Adrenal gland (tissue), 12 donors: Measurements from ENCODE around the gene SP140. TPM values are rescaled to one million over a fixed set of nuclear protein-coding genes. Genes with fewer than 3 reads are reported as not detected.
"Not testable (repeated sequence)": the region's sequence is repeated elsewhere in the genome, so short reads cannot be mapped to it uniquely, and the experiment has no call there.

Source experiments
- DNase-seq, 7 donors: peaks; one replicate each; pipeline ENCODE4 v3.0.0-alpha.2; 2019 to 2020
- H3K27ac ChIP-seq, 5 donors: fragments of 200-600 bp; sonication (generic) in 4 of 5; 1 replicate in 3 of 5; 2 replicates in 2 of 5; pipeline versions ENCODE4 v1.5.1 to v1.8.0; 2016 to 2020; ENCODE audit warnings: mild to moderate bottlenecking in 1 of 5
- H3K27me3 ChIP-seq: fragments of 200-600 bp; 2 replicates; pipeline ENCODE4 v1.8.0; 2021
- H3K36me3 ChIP-seq, 2 donors: fragments of 200-600 bp; replicated peaks in 1 of 2; 1 replicate in 1 of 2; 2 replicates in 1 of 2; pipeline versions ENCODE4 v1.5.1 to v1.8.0; 2018 to 2022
- H3K4me1 ChIP-seq, 2 donors: fragments of 200-600 bp; replicated peaks in 1 of 2; 1 replicate in 1 of 2; 2 replicates in 1 of 2; pipeline versions ENCODE4 v1.5.1 to v1.8.0; 2018 to 2021
- H3K4me3 ChIP-seq, 4 donors: fragments of 200-600 bp; sonication (generic) in 3 of 4; one replicate each; pipeline ENCODE4 v1.5.1; 2016 to 2018
- H3K9me3 ChIP-seq, 3 donors: fragments of 200-600 bp; sonication (generic) in 1 of 3; replicated peaks in 1 of 3; 1 replicate in 2 of 3; 2 replicates in 1 of 3; pipeline versions ENCODE4 v1.5.1 to v1.8.0; 2016 to 2021
- CTCF ChIP-seq, 6 experiments: fragments of 450-650 bp in 4 of 6; fragments of 200-600 bp in 2 of 6; sonication (generic) in 1 of 6; IDR thresholded peaks; 1 replicate in 5 of 6; 2 replicates in 1 of 6; pipeline versions ENCODE4 v1.5.1 to v1.8.0; 2016 to 2021; ENCODE audit warnings: antibody characterized with exemption in 6 of 6, mild to moderate bottlenecking in 2 of 6, moderate library complexity in 1 of 6
- POLR2A ChIP-seq, 2 donors: fragments of 450-650 bp; IDR thresholded peaks; one replicate each; pipeline ENCODE4 v1.6.1; 2017; ENCODE audit warnings: antibody characterized with exemption in 2 of 2, mild to moderate bottlenecking in 2 of 2, moderate library complexity in 1 of 2
- WGBS, 4 donors: extraction: QIAGEN DNeasy Blood & Tissue Kit in 2 of 4; methylation state at CpG; one replicate each; pipeline versions ENCODE4 v1.1.5 to v1.1.7; 2013 to 2017; 5-methylcytosine and 5-hydroxymethylcytosine counted together
- intact Hi-C, 2 donors: fragments of 100-400 bp; cut with DNase I; formaldehyde crosslinking; loops; one replicate each; pipeline versions ENCODE4 v1.14.1 to v1.15.0; 2022 to 2023
- polyA plus RNA-seq, 3 donors: library from polyadenylated mRNA; stranded (reverse); fragments of 200-250 nt in 2 of 3; fragments of 350-450 nt in 1 of 3; fragmentation: Illumina TruSeq in 1 of 3; extraction: RNeasy Lipid Tissue Mini Kit (QIAGEN cat#74804) in 1 of 3; gene quantifications; one replicate each; pipeline ENCODE4 v1.2.3, GENCODE V29; 2013 to 2014
- total RNA-seq, 9 donors: library from RNA; depleted of rRNA in 4 of 9; stranded (reverse); fragments of >200 nt in 4 of 9; fragments of 120-200 nt in 1 of 9; fragmentation: NEBNext Ultra II Directional in 1 of 9; extraction: Animal tissue kit (Norgen Biotek cat#: 25700) in 1 of 9; gene quantifications; one replicate each; pipeline versions ENCODE4 v1.1.0 to v1.2.4, GENCODE V29; 2013 to 2023
- donor health status: healthy with polysubstance abuse.
- donor health status: Bipolar disorder and iron deficiency.
- donor health status: DM: yes; HTN: yes; CAD: no.
- donor health status: DM: no; HTN: no; CAD: no.
- donor health status: DM: no; HTN: no; CAD: no.
- donor health status: DM: yes; HTN: yes; CAD: no.

The SP140 gene
- total and polyA plus RNA-seq, 12 donors: 0.06 to 2.8 (median 1.7) TPM

DNA sequence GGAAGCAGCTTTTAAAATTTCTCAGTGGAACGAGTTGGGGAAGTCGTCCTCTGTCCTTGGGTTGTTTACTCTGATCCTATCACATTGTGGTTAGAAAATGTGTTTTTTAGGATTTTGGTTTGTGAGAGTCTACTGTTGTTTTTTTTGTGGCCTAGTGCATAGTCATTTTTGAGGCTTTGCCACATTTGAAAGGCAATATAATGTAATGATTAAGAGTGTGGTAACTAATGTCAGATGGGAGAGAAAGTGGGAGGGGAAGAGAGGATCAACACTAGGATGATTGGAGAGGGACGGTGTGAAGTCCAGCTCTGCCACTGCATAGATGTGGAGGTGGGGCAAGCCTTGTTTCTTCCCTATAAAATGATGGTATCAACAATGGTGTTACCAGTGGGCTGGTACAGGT is 109.9 kb downstream of the SP140 start:
- intact Hi-C loops: no loop called here
- H3K27me3 ChIP-seq: no peaks in the 10 kb centered on the region
- H3K27ac ChIP-seq: peak overlapping the region in 1 of 5 donors; percentile 6
- H3K36me3 ChIP-seq: no peaks in the 10 kb centered on the region
- no peak for TF ChIP-seq CTCF (IDR thresholded peaks at IDR 0.05)
- TF ChIP-seq POLR2A (IDR thresholded peaks at IDR 0.05): no peak
- H3K4me3 ChIP-seq: no peak overlapping the region
- H3K9me3 ChIP-seq: no peaks in the 10 kb centered on the region
- WGBS, 4 donors: 21 to 33% (median 27%) methylated on average over 3 of the region's 3 CpGs
- no peak for DNase-seq
- peaks cover 6 to 23% of the 10 kb centered on the region in 2 donors for H3K4me1 ChIP-seq

DNA sequence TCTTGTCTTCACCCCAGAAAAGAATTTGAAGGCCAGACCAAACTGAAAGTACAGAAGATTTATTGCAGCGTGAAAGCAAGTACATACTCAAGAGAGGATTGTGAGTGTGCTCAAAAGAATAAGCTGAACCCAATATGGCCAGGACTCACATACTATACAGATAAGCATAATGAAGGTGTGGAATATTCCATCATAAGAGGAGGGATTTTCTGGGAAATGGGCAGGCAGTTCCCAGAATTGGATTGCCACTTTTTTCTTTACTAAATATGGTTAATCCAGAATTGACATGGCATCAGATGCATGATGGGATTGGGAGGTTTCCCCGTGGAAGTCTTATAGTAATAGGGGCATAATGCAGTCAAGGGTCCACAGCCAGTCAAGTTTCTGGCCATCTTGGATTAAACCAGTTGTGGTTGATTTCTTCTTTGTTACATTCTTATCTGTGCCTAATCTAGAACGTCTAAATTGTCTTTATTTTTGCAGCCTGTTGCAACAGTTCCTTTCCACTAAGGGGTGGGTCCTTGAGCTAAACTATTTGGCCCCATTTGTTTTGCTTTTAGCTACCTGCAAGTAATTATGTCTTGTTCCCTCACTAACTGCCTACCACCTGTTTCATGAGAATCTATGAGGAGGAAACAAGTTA is 110.4 kb downstream of the SP140 start:
- peak overlapping the region in 1 of 5 donors; percentile 6 for H3K27ac ChIP-seq
- H3K4me3 ChIP-seq: no peak overlapping the region
- WGBS, 4 donors: 59 to 78% (median 71%) methylated on average over 3 of the region's 3 CpGs
- no peaks in the 10 kb centered on the region for H3K36me3 ChIP-seq
- peaks cover 6 to 18% of the 10 kb centered on the region in 2 donors for H3K4me1 ChIP-seq
- intact Hi-C loops: no loop called here
- H3K27me3 ChIP-seq: no peaks in the 10 kb centered on the region
- no peak for DNase-seq
- TF ChIP-seq POLR2A (IDR thresholded peaks at IDR 0.05) (no peak), CTCF (IDR thresholded peaks at IDR 0.05) (no peak)
- H3K9me3 ChIP-seq: no peaks in the 10 kb centered on the region

DNA sequence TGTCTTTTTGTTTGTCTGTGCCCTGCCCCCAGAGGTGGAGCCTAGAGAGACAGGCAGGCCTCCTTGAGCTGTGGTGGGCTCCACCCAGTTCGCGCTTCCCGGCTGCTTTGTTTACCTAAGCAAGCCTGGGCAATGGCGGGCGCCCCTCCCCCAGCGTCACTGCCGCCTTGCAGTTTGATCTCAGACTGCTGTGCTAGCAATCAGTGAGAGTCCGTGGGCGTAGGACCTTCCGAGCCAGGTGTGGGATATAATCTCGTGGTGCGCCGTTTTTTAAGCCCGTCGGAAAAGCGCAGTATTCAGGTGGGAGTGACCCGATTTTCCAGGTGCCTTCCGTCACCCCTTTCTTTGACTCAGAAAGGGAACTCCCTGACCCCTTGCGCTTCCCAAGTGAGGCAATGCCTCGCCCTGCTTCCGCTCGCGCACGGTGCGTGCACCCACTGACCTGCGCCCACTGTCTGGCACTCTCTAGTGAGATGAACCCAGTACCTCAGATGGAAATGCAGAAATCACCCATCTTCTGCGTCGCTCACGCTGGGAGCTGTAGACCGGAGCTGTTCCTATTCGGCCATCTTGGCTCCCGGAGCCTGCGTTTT is 116.5 kb downstream of the SP140 start:
- H3K36me3 ChIP-seq, DNase-seq, H3K27ac ChIP-seq, H3K4me1 ChIP-seq, H3K4me3 ChIP-seq, H3K27me3 ChIP-seq, intact Hi-C loops: not testable (repeated sequence)
- 90 to 96% (median 96%) methylated on average over 26 to 33 of the region's 33 CpGs for WGBS, 4 donors
- peaks cover 0 to 11% (median 0%) of the 10 kb centered on the region in 3 donors for H3K9me3 ChIP-seq

GRCh38 chr2:230343041-230343624 is 117.6 kb downstream of the SP140 start:
- peaks cover 0 to 11% (median 0%) of the 10 kb centered on the region in 3 donors for H3K9me3 ChIP-seq
- H3K27me3 ChIP-seq, H3K36me3 ChIP-seq, H3K4me3 ChIP-seq, H3K4me1 ChIP-seq, intact Hi-C loops, DNase-seq, H3K27ac ChIP-seq: not testable (repeated sequence)
- 93 to 100% (median 95%) methylated on average over 2 of the region's 2 CpGs for WGBS, 4 donors

DNA sequence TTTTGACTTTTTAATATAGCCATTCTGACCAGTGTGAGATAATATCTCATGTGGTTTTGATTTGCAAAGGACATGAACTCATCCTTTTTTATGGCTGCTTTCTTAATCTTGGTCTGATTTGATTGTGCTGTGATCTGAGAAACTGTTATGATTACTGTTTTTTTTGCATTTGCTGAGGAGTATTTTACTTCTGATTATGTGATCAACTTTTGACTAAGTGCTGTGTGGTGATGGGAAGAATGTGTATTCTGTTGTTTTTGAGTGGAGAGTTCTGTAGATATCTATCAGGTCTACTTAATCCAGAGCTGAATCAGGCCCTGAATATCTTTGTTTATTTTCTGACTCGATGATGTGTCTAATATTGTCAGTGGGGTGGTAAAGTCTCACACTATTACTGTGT is 118.2 kb downstream of the SP140 start:
- no peak for DNase-seq
- H3K4me3 ChIP-seq: no peak overlapping the region
- H3K27me3 ChIP-seq: no peaks in the 10 kb centered on the region
- no peaks in the 10 kb centered on the region for H3K36me3 ChIP-seq
- intact Hi-C loops: no loop called here
- TF ChIP-seq POLR2A (IDR thresholded peaks at IDR 0.05): no peak
- TF ChIP-seq CTCF (IDR thresholded peaks at IDR 0.05): no peak
- peaks cover 0 to 5% of the 10 kb centered on the region in 2 donors for H3K4me1 ChIP-seq
- no peak overlapping the region for H3K27ac ChIP-seq
- WGBS, 4 donors: 83 to 91% (median 87%) methylated on average over 1 of the region's 1 CpG
- H3K9me3 ChIP-seq: peaks cover 0 to 11% (median 0%) of the 10 kb centered on the region in 3 donors
